Upper lobe of left lung (tissue), 6 donors: ENCODE data around the gene P3H2. TPM values are rescaled to one million over a fixed set of nuclear protein-coding genes. Genes with fewer than 3 reads are reported as not detected.

Experiments used
- ATAC-seq, 2 donors: fragments of 200-7000 bp; cut with Tn5 transposase; one replicate each; pipeline ENCODE4 v1.9.1; 2022; ENCODE audit warnings: mild to moderate bottlenecking in 2 of 2, moderate library complexity in 2 of 2; ENCODE audit not compliant: low FRiP score in 2 of 2
- DNase-seq, 2 donors: peaks; one replicate each; pipeline ENCODE4 v3.0.0-alpha.2; 2019 to 2020
- H3K27ac ChIP-seq, 4 donors: fragments of 200-600 bp; sonication (generic); one replicate each; pipeline ENCODE4 v1.5.1; 2016 to 2019
- H3K27me3 ChIP-seq, 4 donors: fragments of 200-600 bp; sonication (generic); one replicate each; pipeline ENCODE4 v1.5.1; 2017 to 2019
- H3K36me3 ChIP-seq, 4 donors: fragments of 200-600 bp; sonication (generic); one replicate each; pipeline ENCODE4 v1.5.1; 2016 to 2019
- H3K4me1 ChIP-seq, 4 donors: fragments of 200-600 bp; sonication (generic); one replicate each; pipeline ENCODE4 v1.5.1; 2018 to 2019
- H3K4me3 ChIP-seq, 4 donors: fragments of 200-600 bp; sonication (generic); one replicate each; pipeline ENCODE4 v1.5.1; 2017 to 2019; ENCODE audit warnings: mild to moderate bottlenecking in 2 of 4, moderate library complexity in 1 of 4
- H3K9me3 ChIP-seq, 4 donors: fragments of 200-600 bp; sonication (generic); one replicate each; pipeline ENCODE4 v1.5.1; 2018 to 2019
- EP300 ChIP-seq, 4 donors: sonication (generic); formaldehyde crosslinking; IDR thresholded peaks; one replicate each; pipeline ENCODE4 v1.5.1; 2017; ENCODE audit warnings: antibody characterized with exemption in 4 of 4, control low read depth in 2 of 4
- POLR2A ChIP-seq, 4 donors: fragments of 450-650 bp; IDR thresholded peaks; one replicate each; pipeline ENCODE4 v1.5.1; 2016 to 2017; ENCODE audit warnings: antibody characterized with exemption in 4 of 4, mild to moderate bottlenecking in 2 of 4
- POLR2AphosphoS5 ChIP-seq, 2 donors: sonication (generic); formaldehyde crosslinking; IDR thresholded peaks; one replicate each; pipeline ENCODE4 v1.5.1; 2017; ENCODE audit warnings: antibody characterized with exemption in 2 of 2
- WGBS, 2 donors: methylation state at CpG; one replicate each; pipeline ENCODE4 v1.1.5; 2017 to 2018; 5-methylcytosine and 5-hydroxymethylcytosine counted together
- total RNA-seq, 6 donors: library from RNA; depleted of rRNA in 4 of 6; stranded (reverse); fragments of >200 nt in 4 of 6; gene quantifications; one replicate each; pipeline versions ENCODE4 v1.1.0 to v1.2.1, GENCODE V29; 2016 to 2021
- TF ChIP-seq, protein P1 (sequence below), 6 experiments: fragments of 450-650 bp in 4 of 6; fragments of 200-600 bp in 2 of 6; sonication (generic) in 2 of 6; IDR thresholded peaks; one replicate each; pipeline ENCODE4 v1.5.1; 2016 to 2019; ENCODE audit warnings: antibody characterized with exemption in 6 of 6
- donor health status: DM: no; HTN: no; CAD: no; lungs with moderate emphysema.
- donor health status: DM: no; HTN: yes; CAD: no; lungs with severe emphysema.

The P3H2 gene
- total RNA-seq, 6 donors from 2014 or later = 42.2 to 114 (median 63.0) TPM

DNA sequence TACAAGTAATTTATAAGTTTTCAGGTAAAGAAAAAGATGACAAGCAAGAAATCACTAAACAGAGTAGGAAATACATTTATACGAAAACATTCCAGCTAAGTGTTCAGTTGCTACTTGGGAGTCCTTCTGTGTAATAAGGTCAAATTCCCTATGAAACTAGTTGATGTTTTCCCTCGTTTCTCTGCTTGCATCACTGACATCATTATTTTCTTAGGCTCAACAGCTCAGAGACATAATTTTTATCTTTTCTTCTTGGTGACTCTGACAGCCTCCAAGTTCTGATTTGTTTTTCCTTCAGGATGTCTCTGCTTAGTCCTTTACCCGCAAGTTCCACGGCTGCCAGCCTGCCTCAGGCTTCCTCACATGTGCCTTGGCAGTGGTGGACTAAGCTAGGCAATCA lies 173.6 kb downstream of the P3H2 start:
- H3K4me3 ChIP-seq = no peak overlapping the region
- TF ChIP-seq POLR2A (IDR thresholded peaks at IDR 0.05) (no peak), POLR2AphosphoS5 (IDR thresholded peaks at IDR 0.05) (no peak), EP300 (IDR thresholded peaks at IDR 0.05) (no peak)
- TF ChIP-seq, protein P1, sequence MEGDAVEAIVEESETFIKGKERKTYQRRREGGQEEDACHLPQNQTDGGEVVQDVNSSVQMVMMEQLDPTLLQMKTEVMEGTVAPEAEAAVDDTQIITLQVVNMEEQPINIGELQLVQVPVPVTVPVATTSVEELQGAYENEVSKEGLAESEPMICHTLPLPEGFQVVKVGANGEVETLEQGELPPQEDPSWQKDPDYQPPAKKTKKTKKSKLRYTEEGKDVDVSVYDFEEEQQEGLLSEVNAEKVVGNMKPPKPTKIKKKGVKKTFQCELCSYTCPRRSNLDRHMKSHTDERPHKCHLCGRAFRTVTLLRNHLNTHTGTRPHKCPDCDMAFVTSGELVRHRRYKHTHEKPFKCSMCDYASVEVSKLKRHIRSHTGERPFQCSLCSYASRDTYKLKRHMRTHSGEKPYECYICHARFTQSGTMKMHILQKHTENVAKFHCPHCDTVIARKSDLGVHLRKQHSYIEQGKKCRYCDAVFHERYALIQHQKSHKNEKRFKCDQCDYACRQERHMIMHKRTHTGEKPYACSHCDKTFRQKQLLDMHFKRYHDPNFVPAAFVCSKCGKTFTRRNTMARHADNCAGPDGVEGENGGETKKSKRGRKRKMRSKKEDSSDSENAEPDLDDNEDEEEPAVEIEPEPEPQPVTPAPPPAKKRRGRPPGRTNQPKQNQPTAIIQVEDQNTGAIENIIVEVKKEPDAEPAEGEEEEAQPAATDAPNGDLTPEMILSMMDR (IDR thresholded peaks at IDR 0.05) = no peak
- H3K27me3 ChIP-seq = no peaks in the 10 kb centered on the region
- no peak for ATAC-seq
- peaks cover 0 to 5% (median 0%) of the 10 kb centered on the region in 4 donors for H3K4me1 ChIP-seq
- no peaks in the 10 kb centered on the region for H3K9me3 ChIP-seq
- H3K27ac ChIP-seq = no peak overlapping the region
- DNase-seq = no peak
- no peaks in the 10 kb centered on the region for H3K36me3 ChIP-seq
- WGBS, 2 donors = 61 to 70% methylated on average over 4 of the region's 4 CpGs

DNA sequence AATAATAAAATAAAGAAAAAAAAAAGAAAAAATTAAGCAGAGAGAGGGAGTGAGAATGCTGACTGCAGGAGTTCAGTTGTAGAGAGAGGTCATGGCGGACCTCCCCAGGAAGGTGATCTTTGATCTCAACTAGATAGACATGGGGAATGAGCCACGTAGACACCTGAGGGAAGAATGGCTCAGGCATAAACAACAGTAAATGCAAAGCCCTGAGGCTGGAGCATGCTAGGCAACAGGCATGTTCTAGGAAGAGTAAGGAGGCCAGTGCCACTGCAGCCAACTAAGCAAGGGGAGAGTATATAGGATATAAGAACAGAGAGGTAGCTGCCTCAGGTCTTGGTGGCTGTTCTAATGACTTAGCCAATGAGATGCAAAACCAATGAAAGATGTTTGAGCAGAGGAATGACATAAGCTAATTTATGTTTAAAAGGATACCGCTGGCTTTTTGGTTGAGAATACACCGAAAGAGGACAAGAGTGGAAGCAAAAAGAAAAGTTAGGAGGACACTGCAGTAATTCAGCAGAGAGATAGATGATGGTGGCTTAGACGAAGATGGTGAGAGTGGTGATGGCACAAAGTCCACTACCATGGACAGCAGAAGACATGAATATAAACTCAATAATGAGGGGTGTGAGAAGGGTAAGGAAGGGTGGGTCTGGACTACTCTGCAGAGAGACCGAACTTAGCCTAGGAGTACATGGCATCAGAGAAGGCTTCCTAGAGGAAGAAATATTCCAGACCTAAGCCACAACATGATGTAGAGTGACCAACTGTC lies 174.6 kb downstream of the P3H2 start:
- Histone ChIP-seq H3K27me3 (no peaks in the 10 kb centered on the region), H3K4me1 (peaks cover 0 to 5% (median 0%) of the 10 kb centered on the region in 4 donors), H3K4me3 (no peak overlapping the region), H3K36me3 (no peaks in the 10 kb centered on the region), H3K9me3 (no peaks in the 10 kb centered on the region), H3K27ac (no peak overlapping the region)
- TF ChIP-seq, protein P1 (IDR thresholded peaks at IDR 0.05) = no peak
- TF ChIP-seq POLR2AphosphoS5 (IDR thresholded peaks at IDR 0.05) (no peak), POLR2A (IDR thresholded peaks at IDR 0.05) (no peak), EP300 (IDR thresholded peaks at IDR 0.05) (no peak)
- WGBS, 2 donors = 90 to 94% methylated on average over 6 of the region's 6 CpGs
- DNase-seq (no peak), ATAC-seq (no peak)

DNA sequence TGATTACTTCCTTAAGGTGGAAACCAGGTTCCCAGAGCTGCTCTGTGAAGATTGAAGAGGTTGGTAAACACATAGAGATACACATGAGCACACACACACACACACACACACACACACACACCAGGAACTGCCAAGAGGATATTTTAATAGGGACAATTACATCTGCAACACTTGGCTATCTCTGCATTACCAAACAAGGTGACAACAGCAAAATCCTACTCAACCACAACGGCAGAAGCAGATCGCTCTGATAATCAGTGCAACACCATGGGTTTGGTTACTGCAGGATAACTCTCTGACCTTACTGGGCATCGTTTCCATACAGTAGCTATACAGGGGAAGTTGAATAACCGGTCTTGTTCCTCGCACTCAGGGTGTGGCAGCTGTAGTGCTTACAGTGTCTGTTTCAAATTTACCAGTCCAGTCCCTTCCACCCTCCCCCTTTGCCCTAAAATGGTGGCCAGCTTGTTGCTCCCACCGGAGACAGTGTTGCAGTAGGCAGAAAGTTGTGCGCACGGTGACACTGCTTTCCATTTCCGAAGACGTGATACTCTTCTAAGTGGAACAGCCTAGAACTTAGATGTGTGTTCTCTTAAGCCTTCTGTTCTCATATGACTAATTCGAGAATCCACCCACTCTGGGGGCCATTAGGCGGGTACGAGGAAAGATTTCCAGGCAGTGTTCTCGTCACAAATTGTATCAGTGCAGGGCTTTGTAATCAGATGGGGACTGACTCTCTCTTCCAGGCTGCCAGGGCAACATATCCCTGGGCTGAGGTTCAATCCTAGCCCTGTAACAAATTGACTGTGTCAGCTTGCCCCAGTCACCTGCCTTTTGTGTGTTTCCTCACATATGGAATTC lies 176.2 kb downstream of the P3H2 start:
- no peaks in the 10 kb centered on the region for H3K27me3 ChIP-seq
- ATAC-seq (no peak), DNase-seq (peak in 1 of 2 donors; percentile 28)
- H3K9me3 ChIP-seq = no peaks in the 10 kb centered on the region
- no peak overlapping the region for H3K27ac ChIP-seq
- WGBS, 2 donors = 77 to 79% methylated on average over 12 to 14 of the region's 14 CpGs
- TF ChIP-seq POLR2AphosphoS5 (IDR thresholded peaks at IDR 0.05) (no peak), POLR2A (IDR thresholded peaks at IDR 0.05) (no peak), EP300 (IDR thresholded peaks at IDR 0.05) (no peak)
- TF ChIP-seq, protein P1 (IDR thresholded peaks at IDR 0.05) = no peak
- peaks cover 0 to 5% (median 0%) of the 10 kb centered on the region in 4 donors for H3K4me1 ChIP-seq
- no peak overlapping the region for H3K4me3 ChIP-seq
- H3K36me3 ChIP-seq = no peaks in the 10 kb centered on the region

DNA sequence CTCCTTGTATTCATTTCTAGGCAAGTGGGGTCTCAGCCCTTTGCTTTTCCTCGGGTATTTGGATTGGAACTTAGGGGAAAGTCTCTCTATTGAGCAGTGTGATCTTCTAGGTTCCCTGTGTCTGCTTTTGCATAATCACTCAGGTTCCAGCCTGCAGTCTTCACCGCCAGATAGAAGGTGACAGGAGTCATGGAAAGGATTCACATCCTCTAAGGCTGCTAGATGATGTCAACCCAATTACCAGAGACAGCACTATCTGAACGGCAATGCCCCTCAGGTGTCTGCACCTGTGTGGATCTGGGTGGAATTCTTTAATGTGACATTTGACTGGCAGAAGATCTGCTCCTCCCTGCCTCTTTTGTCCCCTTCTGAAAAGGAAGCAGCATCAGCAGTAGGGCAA lies 177.7 kb downstream of the P3H2 start:
- H3K4me1 ChIP-seq = peaks cover 0 to 5% (median 0%) of the 10 kb centered on the region in 4 donors
- H3K27ac ChIP-seq = no peak overlapping the region
- H3K36me3 ChIP-seq = no peaks in the 10 kb centered on the region
- no peaks in the 10 kb centered on the region for H3K27me3 ChIP-seq
- no peaks in the 10 kb centered on the region for H3K9me3 ChIP-seq
- no peak overlapping the region for H3K4me3 ChIP-seq
- ATAC-seq (no peak), DNase-seq (no peak)
- TF ChIP-seq EP300 (IDR thresholded peaks at IDR 0.05) = no peak
- TF ChIP-seq, protein P1 (IDR thresholded peaks at IDR 0.05) = no peak
- no peak for TF ChIP-seq POLR2A (IDR thresholded peaks at IDR 0.05)
- no peak for TF ChIP-seq POLR2AphosphoS5 (IDR thresholded peaks at IDR 0.05)
- 81 to 83% methylated on average over 2 to 3 of the region's 3 CpGs for WGBS, 2 donors
